GM18502 (cell line): Measurements from ENCODE around the gene HCRTR1.
A peak's percentile ranks its signal among the peaks of the same experiment; 100 is the strongest.

Experiments used
- ATAC-seq: cut with Tn5 transposase; IDR thresholded peaks from one replicate; pipeline ENCODE4 v1.9.1; 2021; ENCODE audit warnings: mild to moderate bottlenecking; ENCODE audit not compliant: unreplicated experiment, poor library complexity

HCRTR1 gene

DNA sequence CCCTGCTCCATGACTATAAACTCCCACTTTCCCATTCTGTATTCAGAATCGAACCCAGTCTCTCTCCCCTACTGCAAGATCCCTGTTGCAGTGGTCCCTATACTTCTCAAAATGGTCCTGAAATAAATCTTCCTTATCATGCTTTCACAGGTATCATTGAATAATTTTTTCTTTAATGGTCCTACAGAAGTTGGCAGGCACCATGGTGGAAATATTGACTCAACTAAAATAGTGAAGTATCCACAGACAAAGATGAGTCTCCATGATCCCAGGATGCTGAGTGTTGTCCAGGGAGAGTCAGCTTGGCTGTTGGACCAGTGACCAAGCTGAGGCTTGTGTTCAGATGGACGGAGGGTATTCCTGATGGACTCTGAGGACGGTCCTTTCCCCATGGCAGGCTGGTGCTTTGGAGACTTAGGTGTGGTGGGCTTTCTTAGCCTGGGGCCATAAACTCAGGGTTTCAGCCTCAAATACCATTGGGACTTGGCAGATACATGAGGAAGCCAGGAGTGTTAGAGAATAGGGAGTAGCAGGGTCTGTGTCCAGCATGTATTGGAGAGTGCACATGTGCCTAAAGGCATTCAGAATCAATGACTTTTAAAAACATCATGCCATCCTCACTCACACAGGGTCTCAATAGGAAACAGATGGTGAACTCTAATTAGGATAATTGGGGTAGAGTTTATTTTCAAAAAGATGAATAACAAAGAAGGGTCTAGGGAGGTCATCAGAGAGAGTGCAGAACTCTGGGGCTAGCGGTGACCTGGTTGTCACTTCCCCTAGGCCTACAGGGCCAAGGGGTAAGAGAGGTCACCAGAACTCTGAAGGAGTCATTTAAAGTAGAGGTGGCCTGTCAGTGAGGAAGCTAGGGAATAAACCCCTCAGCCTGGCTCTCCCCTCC, 21.4 kb upstream of the HCRTR1 start:
- ATAC-seq: no peak

- no peak for ATAC-seq
These were observed 20.8 kb upstream of the HCRTR1 start for GRCh38 chr1:31596737-31597097.

- no peak for ATAC-seq
These were observed 18.5 kb upstream of the HCRTR1 start for GRCh38 chr1:31598980-31599379.

DNA sequence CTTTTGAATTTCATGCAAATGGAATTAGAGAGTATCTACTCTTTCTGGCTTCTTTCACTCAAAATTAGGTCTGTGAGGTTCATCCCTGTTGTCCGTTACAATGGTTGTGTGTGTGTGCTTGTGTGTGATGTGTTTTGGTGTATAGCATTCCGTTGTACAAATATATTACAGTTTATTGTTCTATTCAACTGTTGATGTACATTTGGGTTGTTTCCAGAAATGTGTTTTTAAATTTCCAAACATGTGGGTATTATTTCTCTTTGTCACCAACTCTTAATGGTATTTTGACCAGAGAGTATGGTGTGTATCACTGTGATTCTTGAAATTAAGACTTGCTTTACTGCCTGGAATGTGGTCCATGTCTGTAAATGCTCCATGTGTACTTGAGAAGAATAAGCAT, 16.8 kb upstream of the HCRTR1 start:
- no peak for ATAC-seq

DNA sequence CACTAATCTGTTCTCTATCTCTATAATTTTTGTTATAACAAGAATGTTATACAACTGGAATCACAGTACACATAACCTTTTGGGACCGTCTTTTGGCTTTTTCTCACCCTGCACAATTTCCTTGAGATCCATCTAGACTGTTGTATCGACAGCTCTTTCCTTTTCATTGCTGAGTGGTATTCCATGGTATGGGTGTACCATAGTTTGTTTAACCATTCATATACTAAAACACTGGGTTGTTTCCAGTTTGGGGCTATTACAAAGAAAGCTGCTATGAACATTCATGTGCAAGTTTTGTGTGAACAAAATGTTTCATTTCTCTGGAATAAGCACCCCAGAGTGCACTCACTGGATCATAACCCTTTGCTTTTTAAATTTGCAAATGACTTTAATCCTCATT, 15.4 kb upstream of the HCRTR1 start:
- ATAC-seq: no peak

DNA sequence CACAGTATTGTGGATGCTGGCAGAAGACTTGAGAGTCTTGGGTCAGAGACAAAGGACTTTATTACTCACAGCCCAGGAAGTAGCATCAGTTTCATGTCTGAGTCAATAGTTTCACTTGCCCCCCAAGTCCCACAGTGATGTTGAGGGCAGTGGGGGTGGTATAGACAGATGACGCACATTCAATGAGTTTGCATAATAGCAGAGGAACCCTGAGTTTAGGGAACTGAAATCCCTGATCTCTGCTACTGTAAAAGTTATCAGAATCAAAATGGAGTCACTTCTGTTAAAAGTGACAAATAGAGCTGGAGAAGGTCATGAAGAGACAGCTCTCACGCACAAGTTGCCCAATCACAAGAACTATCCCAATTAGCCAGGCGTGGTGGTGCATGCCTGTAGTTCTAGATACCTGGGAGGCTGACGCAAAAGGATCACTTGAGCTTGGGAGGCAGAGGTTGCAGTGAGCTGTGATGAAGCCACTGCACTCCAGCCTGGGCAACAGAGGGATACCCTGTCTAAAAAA, 11.5 kb upstream of the HCRTR1 start:
- peak; percentile 96 for ATAC-seq

GRCh38 chr1:31607360-31607759, 10.1 kb upstream of the HCRTR1 start:
- no peak for ATAC-seq

DNA sequence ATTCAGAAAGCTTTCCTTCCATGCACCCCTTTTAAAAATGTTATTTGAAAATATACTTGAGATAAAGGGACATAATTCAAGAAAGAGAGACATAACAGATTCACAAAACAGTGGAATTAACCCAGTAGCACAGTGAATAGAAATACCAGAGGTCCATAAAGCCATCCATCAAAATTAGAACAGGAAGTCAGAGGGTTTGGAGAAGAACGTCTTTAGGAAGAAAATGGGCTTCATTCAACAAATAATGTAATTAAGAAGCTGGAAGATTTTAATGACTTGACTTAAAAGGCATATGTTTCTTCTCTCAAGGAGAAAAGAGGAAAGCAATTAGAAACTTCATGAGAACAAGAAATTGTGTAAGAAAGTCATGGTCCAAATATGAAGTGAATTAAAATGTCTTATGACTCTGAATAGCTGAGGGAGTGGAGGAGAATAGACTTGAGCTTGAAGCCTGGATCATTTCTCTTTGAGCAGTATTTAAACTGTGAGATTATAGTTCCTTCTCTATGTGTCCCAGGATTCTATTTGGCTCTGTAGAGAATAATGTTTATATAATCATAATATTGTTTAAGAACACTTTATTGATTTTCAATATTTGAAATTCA, 7.9 kb upstream of the HCRTR1 start:
- ATAC-seq: no peak

GRCh38 chr1:31614414-31615005, 3.0 kb upstream of the HCRTR1 start:
- no peak for ATAC-seq

- ATAC-seq: no peak
These were observed 2.1 kb upstream of the HCRTR1 start for GRCh38 chr1:31615414-31615813.

DNA sequence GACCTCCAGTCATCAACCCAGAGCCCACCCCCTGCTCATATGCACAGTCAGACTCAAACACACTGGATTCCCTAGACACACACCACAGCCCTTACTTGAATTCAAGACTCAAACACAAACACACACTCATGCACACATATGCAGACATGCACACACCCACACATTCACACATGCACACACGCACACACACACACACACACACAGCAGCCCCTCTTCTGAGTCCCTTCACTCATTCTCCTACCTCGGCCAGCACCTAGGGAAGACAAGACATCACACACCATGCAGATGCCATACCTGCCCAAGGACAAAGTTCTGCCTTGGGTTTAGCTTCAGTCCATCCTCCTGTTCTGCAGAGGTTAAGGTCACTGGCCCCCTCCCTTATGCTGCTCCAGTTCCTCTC, 1.6 kb upstream of the HCRTR1 start:
- no peak for ATAC-seq

- no peak for ATAC-seq
These were observed 642 bp downstream of the HCRTR1 start for GRCh38 chr1:31617916-31618746.

DNA sequence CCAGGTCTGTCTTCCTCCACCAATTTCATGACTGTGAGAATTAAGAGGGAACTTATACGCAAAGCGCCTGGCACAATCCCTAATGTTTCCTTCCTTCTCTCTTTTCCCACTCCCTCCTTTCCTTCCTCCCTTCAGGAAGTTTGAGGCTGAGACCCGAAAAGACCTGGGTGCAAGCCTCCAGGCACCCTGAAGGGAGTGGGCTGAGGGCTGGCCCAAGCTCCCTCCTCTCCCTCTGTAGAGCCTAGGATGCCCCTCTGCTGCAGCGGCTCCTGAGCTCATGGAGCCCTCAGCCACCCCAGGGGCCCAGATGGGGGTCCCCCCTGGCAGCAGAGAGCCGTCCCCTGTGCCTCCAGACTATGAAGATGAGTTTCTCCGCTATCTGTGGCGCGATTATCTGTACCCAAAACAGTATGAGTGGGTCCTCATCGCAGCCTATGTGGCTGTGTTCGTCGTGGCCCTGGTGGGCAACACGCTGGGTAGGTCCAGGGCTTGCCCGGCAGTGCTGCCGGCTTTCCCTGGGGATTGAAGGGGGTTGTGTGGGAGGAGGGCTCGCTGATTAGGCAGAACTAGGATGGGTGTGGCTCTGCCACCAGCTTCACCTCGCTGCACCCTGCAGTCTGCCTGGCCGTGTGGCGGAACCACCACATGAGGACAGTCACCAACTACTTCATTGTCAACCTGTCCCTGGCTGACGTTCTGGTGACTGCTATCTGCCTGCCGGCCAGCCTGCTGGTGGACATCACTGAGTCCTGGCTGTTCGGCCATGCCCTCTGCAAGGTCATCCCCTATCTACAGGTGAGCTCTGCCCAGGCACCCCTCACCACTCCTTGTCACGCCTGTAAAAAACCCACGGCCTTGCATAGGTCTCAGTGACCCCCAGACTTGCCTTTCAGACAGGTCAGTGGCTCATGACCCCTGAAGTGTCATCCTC, 1.7 kb downstream of the HCRTR1 start:
- no peak for ATAC-seq

GRCh38 chr1:31620631-31621497, 3.4 kb downstream of the HCRTR1 start:
- ATAC-seq: no peak

- ATAC-seq: no peak
These were observed 4.0 kb downstream of the HCRTR1 start for GRCh38 chr1:31621498-31621820.

GRCh38 chr1:31621847-31622730, 4.6 kb downstream of the HCRTR1 start:
- ATAC-seq: no peak

DNA sequence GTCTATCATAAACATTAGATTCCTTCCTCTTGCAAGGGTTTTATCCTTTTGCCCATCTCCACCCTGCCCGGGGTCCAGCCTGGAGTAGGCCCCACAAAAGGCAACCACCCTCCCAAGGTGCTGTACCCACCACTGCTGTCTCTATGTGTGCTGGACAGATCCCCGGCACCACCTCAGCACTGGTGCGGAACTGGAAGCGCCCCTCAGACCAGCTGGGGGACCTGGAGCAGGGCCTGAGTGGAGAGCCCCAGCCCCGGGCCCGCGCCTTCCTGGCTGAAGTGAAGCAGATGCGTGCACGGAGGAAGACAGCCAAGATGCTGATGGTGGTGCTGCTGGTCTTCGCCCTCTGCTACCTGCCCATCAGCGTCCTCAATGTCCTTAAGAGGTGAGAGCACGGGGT, 5.9 kb downstream of the HCRTR1 start:
- ATAC-seq: no peak

DNA sequence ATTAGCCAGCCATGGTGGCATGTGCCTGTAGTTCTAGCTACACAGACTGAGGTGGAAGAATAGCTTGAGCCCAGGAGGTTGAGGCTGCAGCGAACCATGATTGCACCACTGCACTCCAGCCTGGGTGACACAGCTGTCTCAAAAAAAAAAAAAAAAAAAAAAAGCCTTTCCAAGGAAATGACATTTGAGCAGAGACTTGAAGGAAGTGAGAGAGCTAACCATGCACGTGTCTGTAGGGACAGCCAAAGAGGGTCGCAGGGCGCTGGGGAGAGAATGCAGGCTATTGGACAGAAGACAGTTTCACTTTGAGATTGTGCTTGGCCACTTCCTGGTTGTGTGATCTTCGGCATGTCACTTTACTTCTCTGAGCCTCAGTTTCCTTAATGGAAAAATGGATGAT, 6.8 kb downstream of the HCRTR1 start:
- no peak for ATAC-seq
